Measurements from ENCODE around the gene NUDT14.

DNA sequence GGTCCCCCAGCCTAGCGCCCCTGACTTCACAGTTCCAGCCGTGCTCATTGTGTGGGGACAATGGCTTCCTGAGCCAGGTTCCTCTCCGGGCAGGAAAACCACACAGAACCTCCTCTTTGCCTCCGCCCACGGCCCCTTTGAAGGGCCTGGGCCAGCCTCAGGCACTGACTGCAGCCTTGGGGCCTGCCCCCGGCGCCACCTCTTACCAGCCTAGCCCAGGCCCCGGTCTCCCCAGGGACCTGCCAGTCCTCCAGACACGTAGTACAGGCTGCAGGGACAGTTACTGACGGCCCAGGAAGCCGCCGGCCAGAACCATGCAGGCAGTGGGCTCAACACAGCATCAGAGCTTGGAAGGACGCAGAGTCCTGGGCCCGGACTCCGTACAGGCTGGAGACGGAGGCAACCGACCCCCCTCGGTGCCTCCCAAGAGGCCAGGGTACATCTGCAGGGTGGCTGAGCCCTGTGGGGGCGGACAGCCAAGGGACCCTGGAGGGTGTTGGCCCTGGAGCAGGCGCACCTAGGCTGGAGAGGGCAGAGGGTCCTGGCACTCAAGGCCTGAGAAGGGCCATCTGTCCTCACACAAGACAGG, 20.9 kb upstream of the NUDT14 start:
- TF ChIP-seq TCF4 (CRISPR knock-in tag; IDR thresholded peaks at IDR 0.05; ENCODE audit: borderline replicate concordance) = no peak
- TF ChIP-seq CSDC2 (CRISPR knock-in tag; IDR thresholded peaks at IDR 0.05) = no peak
- TF ChIP-seq, protein P1, sequence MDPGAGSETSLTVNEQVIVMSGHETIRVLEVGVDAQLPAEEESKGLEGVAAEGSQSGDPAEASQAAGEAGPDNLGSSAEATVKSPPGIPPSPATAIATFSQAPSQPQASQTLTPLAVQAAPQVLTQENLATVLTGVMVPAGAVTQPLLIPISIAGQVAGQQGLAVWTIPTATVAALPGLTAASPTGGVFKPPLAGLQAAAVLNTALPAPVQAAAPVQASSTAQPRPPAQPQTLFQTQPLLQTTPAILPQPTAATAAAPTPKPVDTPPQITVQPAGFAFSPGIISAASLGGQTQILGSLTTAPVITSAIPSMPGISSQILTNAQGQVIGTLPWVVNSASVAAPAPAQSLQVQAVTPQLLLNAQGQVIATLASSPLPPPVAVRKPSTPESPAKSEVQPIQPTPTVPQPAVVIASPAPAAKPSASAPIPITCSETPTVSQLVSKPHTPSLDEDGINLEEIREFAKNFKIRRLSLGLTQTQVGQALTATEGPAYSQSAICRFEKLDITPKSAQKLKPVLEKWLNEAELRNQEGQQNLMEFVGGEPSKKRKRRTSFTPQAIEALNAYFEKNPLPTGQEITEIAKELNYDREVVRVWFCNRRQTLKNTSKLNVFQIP (CRISPR knock-in tag; IDR thresholded peaks at IDR 0.05; ENCODE audit: borderline replicate concordance, low read depth) = no peak
- TF ChIP-seq, protein P2, sequence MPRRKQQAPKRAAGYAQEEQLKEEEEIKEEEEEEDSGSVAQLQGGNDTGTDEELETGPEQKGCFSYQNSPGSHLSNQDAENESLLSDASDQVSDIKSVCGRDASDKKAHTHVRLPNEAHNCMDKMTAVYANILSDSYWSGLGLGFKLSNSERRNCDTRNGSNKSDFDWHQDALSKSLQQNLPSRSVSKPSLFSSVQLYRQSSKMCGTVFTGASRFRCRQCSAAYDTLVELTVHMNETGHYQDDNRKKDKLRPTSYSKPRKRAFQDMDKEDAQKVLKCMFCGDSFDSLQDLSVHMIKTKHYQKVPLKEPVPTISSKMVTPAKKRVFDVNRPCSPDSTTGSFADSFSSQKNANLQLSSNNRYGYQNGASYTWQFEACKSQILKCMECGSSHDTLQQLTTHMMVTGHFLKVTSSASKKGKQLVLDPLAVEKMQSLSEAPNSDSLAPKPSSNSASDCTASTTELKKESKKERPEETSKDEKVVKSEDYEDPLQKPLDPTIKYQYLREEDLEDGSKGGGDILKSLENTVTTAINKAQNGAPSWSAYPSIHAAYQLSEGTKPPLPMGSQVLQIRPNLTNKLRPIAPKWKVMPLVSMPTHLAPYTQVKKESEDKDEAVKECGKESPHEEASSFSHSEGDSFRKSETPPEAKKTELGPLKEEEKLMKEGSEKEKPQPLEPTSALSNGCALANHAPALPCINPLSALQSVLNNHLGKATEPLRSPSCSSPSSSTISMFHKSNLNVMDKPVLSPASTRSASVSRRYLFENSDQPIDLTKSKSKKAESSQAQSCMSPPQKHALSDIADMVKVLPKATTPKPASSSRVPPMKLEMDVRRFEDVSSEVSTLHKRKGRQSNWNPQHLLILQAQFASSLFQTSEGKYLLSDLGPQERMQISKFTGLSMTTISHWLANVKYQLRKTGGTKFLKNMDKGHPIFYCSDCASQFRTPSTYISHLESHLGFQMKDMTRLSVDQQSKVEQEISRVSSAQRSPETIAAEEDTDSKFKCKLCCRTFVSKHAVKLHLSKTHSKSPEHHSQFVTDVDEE (CRISPR knock-in tag; IDR thresholded peaks at IDR 0.05) = no peak
- TF ChIP-seq TOX (CRISPR knock-in tag; IDR thresholded peaks at IDR 0.05; ENCODE audit: borderline replicate concordance) = no peak
- TF ChIP-seq PPARA (CRISPR knock-in tag; IDR thresholded peaks at IDR 0.05; ENCODE audit: borderline replicate concordance) = no peak
- TF ChIP-seq, protein P3, sequence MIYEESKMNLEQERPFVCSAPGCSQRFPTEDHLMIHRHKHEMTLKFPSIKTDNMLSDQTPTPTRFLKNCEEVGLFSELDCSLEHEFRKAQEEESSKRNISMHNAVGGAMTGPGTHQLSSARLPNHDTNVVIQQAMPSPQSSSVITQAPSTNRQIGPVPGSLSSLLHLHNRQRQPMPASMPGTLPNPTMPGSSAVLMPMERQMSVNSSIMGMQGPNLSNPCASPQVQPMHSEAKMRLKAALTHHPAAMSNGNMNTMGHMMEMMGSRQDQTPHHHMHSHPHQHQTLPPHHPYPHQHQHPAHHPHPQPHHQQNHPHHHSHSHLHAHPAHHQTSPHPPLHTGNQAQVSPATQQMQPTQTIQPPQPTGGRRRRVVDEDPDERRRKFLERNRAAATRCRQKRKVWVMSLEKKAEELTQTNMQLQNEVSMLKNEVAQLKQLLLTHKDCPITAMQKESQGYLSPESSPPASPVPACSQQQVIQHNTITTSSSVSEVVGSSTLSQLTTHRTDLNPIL (CRISPR knock-in tag; IDR thresholded peaks at IDR 0.05; ENCODE audit: low read depth) = no peak
- TF ChIP-seq ARNTL (CRISPR knock-in tag; IDR thresholded peaks at IDR 0.05; ENCODE audit: borderline replicate concordance, low read depth) = no peak
